HepG2 (cell line): ENCODE measurements around the gene SIT1.

ENCODE experiments used
- ATF7 ChIP-seq, 2 experiments: fragments of 450-650 bp in 1 of 2; sonication (generic) in 1 of 2; formaldehyde crosslinking in 1 of 2; IDR thresholded peaks; 2 replicates each; pipeline versions ENCODE4 v1.4.0 to v1.6.1; 2016 to 2020; ENCODE audit warnings: antibody characterized with exemption in 1 of 2, mild to moderate bottlenecking in 1 of 2, missing genetic modification reagents in 1 of 2
- CTCF ChIP-seq: sonication (generic); formaldehyde crosslinking; IDR thresholded peaks from 2 replicates; pipeline ENCODE4 v1.5.0; 2020; ENCODE audit warnings: mild to moderate bottlenecking, missing genetic modification reagents, moderate library complexity
- DPF2 ChIP-seq: sonication (generic); formaldehyde crosslinking; IDR thresholded peaks from 2 replicates; pipeline ENCODE4 v1.4.0; 2020; ENCODE audit warnings: mild to moderate bottlenecking, low read depth, missing genetic modification reagents, borderline replicate concordance
- ESRRA ChIP-seq: sonication (generic); formaldehyde crosslinking; IDR thresholded peaks from 2 replicates; pipeline ENCODE4 v1.5.1; 2020; ENCODE audit warnings: mild to moderate bottlenecking, low read depth, missing genetic modification reagents
- EZH2 ChIP-seq: conservative IDR thresholded peaks from 2 replicates; pipeline ENCODE4 v1.6.1; 2012; ENCODE audit warnings: mild to moderate bottlenecking, low read depth, low read length, moderate library complexity
- HNRNPUL1 ChIP-seq: fragments of 200-400 bp; formaldehyde crosslinking; IDR thresholded peaks from 2 replicates; pipeline ENCODE4 v1.6.1; 2017; ENCODE audit warnings: low read depth, mild to moderate bottlenecking, low read length, moderate library complexity
- MXI1 ChIP-seq: IDR thresholded peaks from 3 replicates; pipeline ENCODE4 v1.6.1; 2012; ENCODE audit warnings: low read depth, low read length, inconsistent platforms, borderline replicate concordance
- NFRKB ChIP-seq: fragments of 450-650 bp; IDR thresholded peaks from 2 replicates; pipeline ENCODE4 v1.6.1; 2017
- ZBTB38 ChIP-seq: sonication (generic); formaldehyde crosslinking; IDR thresholded peaks from 2 replicates; pipeline ENCODE4 v1.5.1; 2020; ENCODE audit warnings: mild to moderate bottlenecking, missing genetic modification reagents
- ZNF329 ChIP-seq: sonication (generic); formaldehyde crosslinking; IDR thresholded peaks from 2 replicates; pipeline ENCODE4 v1.9.0; 2021; ENCODE audit warnings: low read depth, mild to moderate bottlenecking, missing genetic modification reagents
- ZNF644 ChIP-seq: IDR thresholded peaks from 2 replicates; pipeline ENCODE4 v1.6.1; 2016; ENCODE audit warnings: low read depth
- ZNF770 ChIP-seq: sonication (generic); formaldehyde crosslinking; IDR thresholded peaks from 2 replicates; pipeline ENCODE4 v1.5.0; 2020; ENCODE audit warnings: mild to moderate bottlenecking, missing genetic modification reagents
- ZNF777 ChIP-seq: sonication (generic); formaldehyde crosslinking; IDR thresholded peaks from 2 replicates; pipeline ENCODE4 v1.4.0; 2020; ENCODE audit warnings: missing genetic modification reagents
- ZSCAN30 ChIP-seq: sonication (generic); formaldehyde crosslinking; IDR thresholded peaks from 2 replicates; pipeline ENCODE4 v1.5.0; 2020; ENCODE audit warnings: mild to moderate bottlenecking, missing genetic modification reagents

GRCh38 chr9:35650341-35651158 is at the start of gene SIT1:
- no peak for TF ChIP-seq HNRNPUL1
- TF ChIP-seq CTCF (CRISPR knock-in tag), result no peak
- no peak for TF ChIP-seq ZNF770 (CRISPR knock-in tag)
- TF ChIP-seq EZH2, result no peak
- TF ChIP-seq ZNF777 (CRISPR knock-in tag), result no peak
- TF ChIP-seq ZBTB38 (CRISPR knock-in tag), result no peak; the same call in 1 of the 2 replicates
- no peak for TF ChIP-seq DPF2 (CRISPR knock-in tag)
- TF ChIP-seq ESRRA (CRISPR knock-in tag), result no peak
- no peak for TF ChIP-seq ZSCAN30 (CRISPR knock-in tag)
- no peak for TF ChIP-seq NFRKB
- TF ChIP-seq ZNF644 (CRISPR knock-in tag), result no peak
- no peak for TF ChIP-seq ATF7 (IDR thresholded peaks at IDR 0.05)
- no peak for TF ChIP-seq ATF7 (CRISPR knock-in tag; IDR thresholded peaks at IDR 0.05)
- TF ChIP-seq ZNF329 (CRISPR knock-in tag), result no peak
- TF ChIP-seq MXI1, result no peak
